NCI-H2029 treated with DMSO at 0.1 percent for 48 hours (cell line): ENCODE measurements around the gene SNX24.
A peak's percentile ranks its signal among the peaks of the same experiment; 100 is the strongest.

ENCODE experiments used
- DNase-seq: peaks from one replicate; lab custom pipeline; 2025; lab: John Stamatoyannopoulos, UW

SNX24 gene

GRCh38 chr5:123028222-123028621, 182.8 kb downstream of the SNX24 start:
- DNase-seq = no peak

- DNase-seq = peak; percentile 63
Observed at GRCh38 chr5:123033157-123033671, 187.8 kb downstream of the SNX24 start.

- DNase-seq = peak; percentile 18
Observed at GRCh38 chr5:123035360-123035917, 190.0 kb downstream of the SNX24 start.

- DNase-seq = no peak
Observed at GRCh38 chr5:123035918-123036390, 190.5 kb downstream of the SNX24 start.

- DNase-seq = no peak
Observed at GRCh38 chr5:123036391-123037103, 191.1 kb downstream of the SNX24 start, which contains the start of gene PPIC. PPIC (minus strand) TSS chr5:123036725; CDS start chr5:123036625, 100 bp downstream.

GRCh38 chr5:123037104-123037418, 191.6 kb downstream of the SNX24 start:
- DNase-seq = no peak

GRCh38 chr5:123039673-123040072, 194.3 kb downstream of the SNX24 start:
- DNase-seq = no peak

- no peak for DNase-seq
Observed at GRCh38 chr5:123044926-123045617, 199.7 kb downstream of the SNX24 start.

- no peak for DNase-seq
Observed at GRCh38 chr5:123046222-123046621, 200.8 kb downstream of the SNX24 start.

GRCh38 chr5:123047706-123048105, 202.3 kb downstream of the SNX24 start:
- DNase-seq = no peak

- DNase-seq = no peak
Observed at GRCh38 chr5:123051206-123051605, 205.8 kb downstream of the SNX24 start.
